ENCODE results near the gene CHKB.

GRCh38 chr22:50572965-50573364 is 9.7 kb downstream of the CHKB start:
- TF ChIP-seq, protein P1, sequence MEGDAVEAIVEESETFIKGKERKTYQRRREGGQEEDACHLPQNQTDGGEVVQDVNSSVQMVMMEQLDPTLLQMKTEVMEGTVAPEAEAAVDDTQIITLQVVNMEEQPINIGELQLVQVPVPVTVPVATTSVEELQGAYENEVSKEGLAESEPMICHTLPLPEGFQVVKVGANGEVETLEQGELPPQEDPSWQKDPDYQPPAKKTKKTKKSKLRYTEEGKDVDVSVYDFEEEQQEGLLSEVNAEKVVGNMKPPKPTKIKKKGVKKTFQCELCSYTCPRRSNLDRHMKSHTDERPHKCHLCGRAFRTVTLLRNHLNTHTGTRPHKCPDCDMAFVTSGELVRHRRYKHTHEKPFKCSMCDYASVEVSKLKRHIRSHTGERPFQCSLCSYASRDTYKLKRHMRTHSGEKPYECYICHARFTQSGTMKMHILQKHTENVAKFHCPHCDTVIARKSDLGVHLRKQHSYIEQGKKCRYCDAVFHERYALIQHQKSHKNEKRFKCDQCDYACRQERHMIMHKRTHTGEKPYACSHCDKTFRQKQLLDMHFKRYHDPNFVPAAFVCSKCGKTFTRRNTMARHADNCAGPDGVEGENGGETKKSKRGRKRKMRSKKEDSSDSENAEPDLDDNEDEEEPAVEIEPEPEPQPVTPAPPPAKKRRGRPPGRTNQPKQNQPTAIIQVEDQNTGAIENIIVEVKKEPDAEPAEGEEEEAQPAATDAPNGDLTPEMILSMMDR (IDR thresholded peaks at IDR 0.05), result no peak
- no peak for TF ChIP-seq POLR2A (IDR thresholded peaks at IDR 0.05)

Measured in body of pancreas (tissue), 4 donors.